GM12865 (cell line): ENCODE data around the gene LVRN.

ENCODE experiments used
- DNase-seq: peaks from one replicate; pipeline ENCODE4 v3.0.0; 2010; ENCODE audit warnings: low read depth
- H3K4me3 ChIP-seq: 2 replicates; pipeline ENCODE4 v1.5.1; 2011; ENCODE audit warnings: mild to moderate bottlenecking, low read depth, low read length, control low read depth
- CTCF ChIP-seq: IDR thresholded peaks from 2 replicates; pipeline ENCODE4 v1.5.1; 2011; ENCODE audit warnings: low read length, control low read depth, low read depth, inconsistent platforms; ENCODE audit not compliant: insufficient read depth; ENCODE audit errors: missing control alignments

Gene LVRN

GRCh38 chr5:116013936-116014335 lies 51.7 kb downstream of the LVRN start:
- TF ChIP-seq CTCF, result no peak
- DNase-seq, result no peak
- no peak overlapping the region for H3K4me3 ChIP-seq

DNA sequence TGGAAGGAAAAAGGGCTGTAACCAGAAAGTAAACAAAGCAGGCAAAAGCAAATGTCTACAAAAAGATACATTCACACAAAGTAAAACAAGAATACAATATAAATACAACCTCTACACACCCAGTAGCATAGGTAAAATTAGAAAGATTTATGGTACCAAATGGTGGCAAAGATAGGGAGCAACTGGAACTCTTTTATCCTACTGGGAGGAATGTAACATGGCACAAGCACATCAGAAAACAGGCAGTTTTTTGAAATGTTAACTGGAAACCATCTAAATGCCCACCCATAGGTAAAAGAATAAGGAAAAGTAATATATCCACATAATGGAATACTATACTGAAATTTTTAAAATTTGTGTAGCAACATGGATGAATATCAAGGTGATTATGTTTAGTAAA lies 61.3 kb downstream of the LVRN start:
- no peak for TF ChIP-seq CTCF
- no peak overlapping the region for H3K4me3 ChIP-seq
- DNase-seq, result no peak

DNA sequence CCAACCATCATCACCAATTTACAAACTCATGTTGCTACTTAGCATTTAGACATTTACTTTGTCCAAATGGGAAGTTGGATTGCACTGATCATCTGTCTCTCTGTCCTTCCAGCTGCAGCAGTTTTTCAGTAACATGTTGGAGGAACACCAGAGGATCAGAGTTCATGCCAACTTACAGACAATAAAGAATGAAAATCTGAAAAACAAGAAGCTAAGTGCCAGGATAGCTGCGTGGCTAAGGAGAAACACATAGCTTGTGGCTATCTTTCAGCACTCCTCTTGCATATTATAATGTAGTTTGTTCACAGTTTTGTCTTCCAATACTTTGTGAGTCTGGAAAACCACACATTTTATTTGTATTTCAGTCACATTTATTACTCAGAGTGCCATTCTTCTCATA lies 63.6 kb downstream of the LVRN start:
- no peak overlapping the region for H3K4me3 ChIP-seq

DNA sequence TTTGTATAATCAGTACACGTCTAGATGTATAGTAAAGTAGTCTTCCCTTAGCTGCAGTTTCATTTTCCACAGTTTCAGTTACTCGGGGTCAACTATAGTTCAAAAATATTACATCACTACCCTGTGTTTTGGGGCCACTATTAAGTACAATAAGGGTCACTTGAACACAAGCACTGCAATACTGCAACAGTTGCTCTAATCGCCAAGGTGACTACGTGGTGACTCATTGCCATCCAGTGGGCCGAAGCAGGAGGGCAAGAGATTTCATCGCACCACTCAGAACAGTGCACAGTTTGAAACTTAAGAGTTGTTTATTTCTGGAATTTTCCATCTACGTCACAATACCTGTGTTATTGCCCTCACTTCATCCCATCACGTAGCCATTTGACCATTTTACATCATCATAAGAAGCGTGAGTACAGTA lies 69.8 kb downstream of the LVRN start, which contains the start of gene ARL14EPL:
Gene ARL14EPL, plus strand, starts transcription at position 379 of the 424 bp plus-strand sequence. CDS start 18,994 bp downstream, outside the sequence.
- peak; percentile 58 for DNase-seq
- H3K4me3 ChIP-seq, result no peak within 1 kb of the TSS
- peak; percentile 39 for TF ChIP-seq CTCF

More for the DNA sequence above, 63.6 kb downstream of the LVRN start:
- DNase-seq, result no peak
- no peak for TF ChIP-seq CTCF

DNA sequence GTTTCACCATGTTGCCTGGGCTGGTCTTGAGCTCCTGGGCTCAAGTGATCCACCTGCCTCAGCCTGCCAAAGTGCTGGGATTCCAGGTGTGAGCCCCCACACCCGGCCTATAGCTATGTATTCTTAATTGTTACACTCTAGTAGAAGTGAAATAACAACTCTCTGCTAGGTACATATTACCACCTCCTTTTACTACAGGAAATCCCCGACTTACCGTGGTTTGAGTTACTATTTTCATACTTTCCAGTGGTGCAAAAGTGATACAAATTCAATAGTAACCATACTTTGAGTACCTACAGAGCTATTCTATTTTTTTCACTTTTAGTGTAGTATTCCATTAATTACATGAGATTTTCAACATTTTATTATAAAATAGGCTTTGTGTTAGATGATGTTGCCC lies 70.7 kb downstream of the LVRN start:
- H3K4me3 ChIP-seq, result no peak overlapping the region
- peak; percentile 25 for DNase-seq
- no peak for TF ChIP-seq CTCF

DNA sequence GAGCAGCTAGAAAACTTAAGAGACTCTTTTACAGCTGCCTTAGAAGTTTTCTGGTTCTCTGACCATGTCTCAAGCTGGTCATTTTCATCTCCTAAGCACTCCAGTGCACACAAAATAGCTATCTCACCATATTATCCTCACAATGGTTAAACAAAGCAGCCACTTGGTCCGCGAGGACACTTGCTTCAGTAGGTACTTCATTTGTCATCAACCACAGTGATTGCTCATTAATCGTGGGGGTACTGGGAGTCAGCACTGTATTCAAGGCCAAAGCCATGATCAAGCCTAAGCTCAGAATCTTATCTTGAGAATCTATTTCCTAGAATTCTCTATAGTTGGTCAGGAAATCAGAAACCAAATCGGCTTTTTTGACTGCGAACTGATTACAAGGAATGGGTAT lies 72.8 kb downstream of the LVRN start:
- no peak for TF ChIP-seq CTCF
- DNase-seq, result no peak
- no peak overlapping the region for H3K4me3 ChIP-seq

DNA sequence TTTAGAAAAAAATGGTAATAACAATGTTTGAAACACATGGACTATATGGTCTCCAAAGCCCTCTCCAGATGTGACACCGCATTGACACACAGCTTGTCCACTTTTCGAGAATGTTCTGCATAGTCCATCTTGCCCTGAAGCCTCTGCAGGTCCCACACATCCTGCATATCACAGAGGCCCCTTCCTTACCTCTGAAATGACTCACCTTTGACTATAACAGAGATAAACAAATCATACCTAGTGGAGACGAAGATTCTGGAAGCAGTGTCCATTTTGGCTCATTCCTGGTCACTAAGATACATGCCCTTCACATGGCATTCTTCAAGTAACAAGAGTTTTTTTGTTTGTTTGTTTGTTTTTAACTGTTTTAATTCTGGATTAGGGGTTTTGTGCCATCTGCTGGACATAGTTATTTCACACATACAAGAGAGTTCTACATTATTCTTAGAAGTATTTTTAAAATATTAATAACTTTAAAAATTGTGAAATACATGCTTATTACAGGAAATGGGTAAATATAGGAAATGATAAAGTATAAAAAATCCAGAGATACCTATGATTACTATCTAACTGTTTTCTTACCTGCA lies 75.1 kb downstream of the LVRN start:
- peak; percentile 22 for DNase-seq
- TF ChIP-seq CTCF, result no peak
- H3K4me3 ChIP-seq, result no peak overlapping the region
